22Rv1 (cell line): ENCODE results near the gene CERK.
A peak's percentile ranks its signal among the peaks of the same experiment; 100 is the strongest.

Source experiments
- H3K27ac ChIP-seq: fragments of 450-650 bp; 2 replicates; pipeline ENCODE4 v1.5.1; 2017
- ZFX ChIP-seq: fragments of 450-650 bp; IDR thresholded peaks from 2 replicates; pipeline ENCODE4 v1.6.1; 2017; ENCODE audit warnings: antibody characterized with exemption, borderline replicate concordance
- TF ChIP-seq, protein P1 (sequence below): fragments of 450-650 bp; IDR thresholded peaks from 2 replicates; pipeline ENCODE4 v1.5.1; 2017; ENCODE audit warnings: mild to moderate bottlenecking

The CERK gene

DNA sequence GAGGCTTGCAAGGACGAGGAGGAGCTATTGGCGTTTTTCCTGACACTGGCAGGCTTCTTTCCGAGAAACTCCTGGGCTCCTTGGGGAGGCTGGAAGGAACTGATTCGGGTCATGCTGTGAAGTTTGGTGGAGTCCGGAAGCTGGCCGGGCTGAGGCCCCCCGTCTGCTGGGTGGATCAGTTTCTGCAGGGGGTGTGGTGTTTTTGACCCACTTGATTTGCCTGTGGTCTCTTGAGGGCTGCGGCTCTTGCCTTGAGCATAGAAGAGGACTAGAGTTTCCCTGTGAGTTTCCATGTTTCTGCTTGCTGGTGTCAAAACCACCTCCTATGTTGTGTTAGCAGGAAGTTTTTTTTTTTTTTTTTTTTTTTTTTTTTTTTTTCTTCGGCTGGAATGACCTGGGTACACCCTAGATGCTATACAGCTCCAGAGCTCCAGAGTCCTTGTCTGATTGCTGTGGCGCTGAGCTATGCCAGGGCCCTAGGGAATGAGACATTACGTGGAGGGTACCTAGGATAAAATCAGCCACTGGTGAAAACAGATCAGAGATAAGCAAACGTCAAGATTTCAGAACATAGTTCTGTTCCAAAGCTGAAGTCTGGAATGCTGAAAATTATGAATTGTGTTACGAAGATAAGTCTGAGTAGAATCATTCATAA, 25.1 kb upstream of the CERK start:
- peak overlapping the region; percentile 81 for H3K27ac ChIP-seq
- TF ChIP-seq, protein P1, sequence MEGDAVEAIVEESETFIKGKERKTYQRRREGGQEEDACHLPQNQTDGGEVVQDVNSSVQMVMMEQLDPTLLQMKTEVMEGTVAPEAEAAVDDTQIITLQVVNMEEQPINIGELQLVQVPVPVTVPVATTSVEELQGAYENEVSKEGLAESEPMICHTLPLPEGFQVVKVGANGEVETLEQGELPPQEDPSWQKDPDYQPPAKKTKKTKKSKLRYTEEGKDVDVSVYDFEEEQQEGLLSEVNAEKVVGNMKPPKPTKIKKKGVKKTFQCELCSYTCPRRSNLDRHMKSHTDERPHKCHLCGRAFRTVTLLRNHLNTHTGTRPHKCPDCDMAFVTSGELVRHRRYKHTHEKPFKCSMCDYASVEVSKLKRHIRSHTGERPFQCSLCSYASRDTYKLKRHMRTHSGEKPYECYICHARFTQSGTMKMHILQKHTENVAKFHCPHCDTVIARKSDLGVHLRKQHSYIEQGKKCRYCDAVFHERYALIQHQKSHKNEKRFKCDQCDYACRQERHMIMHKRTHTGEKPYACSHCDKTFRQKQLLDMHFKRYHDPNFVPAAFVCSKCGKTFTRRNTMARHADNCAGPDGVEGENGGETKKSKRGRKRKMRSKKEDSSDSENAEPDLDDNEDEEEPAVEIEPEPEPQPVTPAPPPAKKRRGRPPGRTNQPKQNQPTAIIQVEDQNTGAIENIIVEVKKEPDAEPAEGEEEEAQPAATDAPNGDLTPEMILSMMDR = no peak
- TF ChIP-seq ZFX = no peak

DNA sequence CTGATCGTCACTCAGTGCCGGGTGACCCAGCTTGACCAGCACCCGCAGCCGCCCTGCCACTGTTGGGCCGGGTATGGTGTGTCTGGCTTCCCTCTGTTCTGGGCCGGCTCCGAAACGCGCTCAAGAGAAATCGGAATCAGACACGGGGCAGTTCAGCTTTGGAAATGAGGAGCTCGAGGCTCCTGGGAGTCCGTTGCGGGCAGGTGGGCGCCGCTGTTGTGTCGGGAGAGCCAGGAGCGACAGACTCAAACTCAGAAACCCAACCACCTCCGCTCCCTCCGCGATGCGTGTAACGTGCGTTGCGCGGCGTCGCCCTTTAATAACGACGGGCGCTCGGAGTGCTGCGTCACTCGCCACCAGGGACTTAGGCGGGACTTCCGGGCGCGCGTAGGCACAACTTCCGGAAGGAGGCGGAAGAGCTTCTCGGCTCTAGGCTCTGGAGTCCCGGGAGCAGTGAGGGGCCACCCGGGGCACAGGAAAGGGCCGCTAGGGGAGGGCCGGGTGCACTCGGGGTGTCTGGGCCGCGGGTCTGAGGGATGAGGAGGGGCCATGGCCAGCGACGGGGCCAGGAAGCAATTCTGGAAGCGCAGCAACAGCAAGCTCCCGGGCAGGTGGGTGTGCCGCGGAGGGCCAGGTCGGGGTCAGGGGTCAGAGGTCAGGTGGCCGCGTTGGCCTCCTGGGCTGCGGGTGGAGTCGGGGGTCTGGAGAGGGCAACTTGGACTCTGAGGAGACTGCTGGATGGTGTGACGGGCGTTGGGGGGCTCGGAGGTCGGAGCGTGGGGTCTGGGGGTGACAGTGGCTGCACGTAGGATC, 24.4 kb upstream of the CERK start, which contains the start of gene TBC1D22A:
Gene TBC1D22A, plus strand, starts transcription at position 413 of the 813 bp plus-strand sequence. Its CDS starts 137 bp downstream, at position 550.
- TF ChIP-seq, protein P1 = no peak
- no peak for TF ChIP-seq ZFX
- H3K27ac ChIP-seq = peak within 1 kb of the TSS; percentile 81

DNA sequence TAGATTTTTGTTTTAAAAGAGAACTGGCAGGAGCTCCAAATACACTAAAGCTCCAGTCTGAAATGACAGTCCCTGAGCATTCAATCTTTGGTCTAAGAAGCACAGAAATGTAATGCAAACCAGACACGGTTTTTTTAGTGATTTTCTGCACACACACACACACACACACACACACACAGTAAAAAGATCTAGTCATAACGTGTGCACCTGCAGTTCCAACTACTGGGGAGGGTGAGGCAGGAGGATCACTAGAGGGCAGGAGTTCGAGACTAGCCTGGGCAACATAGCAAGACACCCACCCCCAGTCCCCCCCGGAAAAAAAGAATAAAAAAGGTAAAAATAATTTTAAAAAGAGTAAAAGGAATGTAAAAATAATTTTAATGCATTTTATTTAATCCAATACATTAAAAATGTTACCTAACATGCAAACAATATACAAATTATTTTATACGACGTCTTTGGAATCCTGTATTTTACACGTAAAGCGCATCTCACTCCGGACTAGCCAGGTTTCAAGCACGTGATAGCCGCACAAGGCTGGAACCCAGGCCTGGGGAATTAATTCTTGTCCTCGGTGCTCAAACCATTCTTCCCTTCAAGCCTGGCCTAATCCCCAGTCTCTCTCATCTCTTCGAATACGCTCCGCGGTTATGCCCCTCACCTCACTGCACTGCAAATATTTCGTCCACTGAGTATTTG, 23.6 kb upstream of the CERK start:
- H3K27ac ChIP-seq = peak overlapping the region; percentile 81
- TF ChIP-seq, protein P1 = no peak
- TF ChIP-seq ZFX = no peak

DNA sequence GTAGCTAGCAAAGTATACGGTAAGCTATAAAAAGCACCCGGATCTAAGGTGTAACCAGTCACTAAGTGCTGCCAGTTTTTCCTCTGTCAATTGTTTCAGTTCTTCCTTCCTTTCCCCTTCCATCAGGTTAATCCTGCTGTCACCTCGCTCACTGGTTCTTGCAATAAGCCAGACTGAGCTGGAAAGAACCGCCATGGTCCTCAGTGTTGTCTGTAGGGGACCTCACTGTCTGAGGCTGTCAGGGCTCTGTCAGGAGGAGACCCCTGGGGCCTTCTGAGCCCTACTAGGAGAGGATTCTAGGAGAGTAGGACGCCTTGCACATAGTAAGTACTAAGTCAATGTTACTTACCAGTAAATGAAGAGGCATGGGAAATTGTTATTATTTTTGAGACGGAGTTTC, 23.0 kb upstream of the CERK start:
- H3K27ac ChIP-seq = no peak overlapping the region

DNA sequence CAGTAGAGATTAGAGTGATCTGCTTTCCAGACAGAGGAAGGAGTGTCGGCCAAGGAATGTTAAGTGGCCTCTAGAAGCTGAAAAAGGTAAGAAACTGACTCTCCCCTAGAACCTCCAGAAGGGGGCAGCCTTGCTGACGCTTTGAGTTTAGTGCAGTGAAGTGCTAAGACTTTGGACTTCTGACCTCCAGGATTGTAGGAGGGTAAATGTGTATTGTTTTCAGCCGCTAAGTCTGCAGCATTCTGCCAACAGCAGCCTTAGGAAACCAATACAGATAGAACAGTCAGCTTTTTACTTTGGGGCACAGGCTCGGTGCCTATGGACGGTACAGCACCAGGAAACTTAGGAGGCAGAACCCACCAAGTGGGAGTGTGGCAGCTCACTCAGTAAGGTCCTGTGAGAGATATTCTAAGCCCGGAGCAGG, 20.8 kb upstream of the CERK start:
- no peak for TF ChIP-seq ZFX
- TF ChIP-seq, protein P1 = peak; percentile 83
- H3K27ac ChIP-seq = no peak overlapping the region

More for the DNA sequence above, 23.0 kb upstream of the CERK start:
- TF ChIP-seq, protein P1 = no peak
- TF ChIP-seq ZFX = no peak

DNA sequence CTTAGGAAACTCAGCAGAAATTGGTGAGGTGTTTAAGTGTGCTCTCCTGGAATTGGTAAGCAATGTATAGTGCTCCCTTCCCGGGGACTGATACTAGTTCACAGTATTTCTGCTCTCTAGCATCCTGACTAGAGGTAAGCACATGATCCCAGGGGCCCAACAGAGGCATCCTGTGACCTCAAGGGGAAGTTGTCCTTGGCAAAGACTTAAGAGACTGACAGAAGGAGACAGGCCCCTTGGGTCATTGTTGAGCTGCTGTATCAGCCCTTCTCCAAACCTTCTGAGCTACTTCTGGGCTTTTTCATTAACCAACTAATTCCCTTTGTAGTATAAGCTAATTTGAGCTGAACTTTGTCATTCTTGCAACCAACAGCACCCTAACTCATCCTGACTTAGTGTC, 20.1 kb upstream of the CERK start:
- no peak overlapping the region for H3K27ac ChIP-seq
- TF ChIP-seq, protein P1 = no peak
- TF ChIP-seq ZFX = no peak
